NCI-H2081 (cell line): ENCODE measurements around the gene RHEB.
A peak's percentile ranks its signal among the peaks of the same experiment; 100 is the strongest.

Experiments
- DNase-seq, 2 experiments: peaks; one replicate each; lab custom pipeline; 2025; lab: John Stamatoyannopoulos, UW

The RHEB gene

DNA sequence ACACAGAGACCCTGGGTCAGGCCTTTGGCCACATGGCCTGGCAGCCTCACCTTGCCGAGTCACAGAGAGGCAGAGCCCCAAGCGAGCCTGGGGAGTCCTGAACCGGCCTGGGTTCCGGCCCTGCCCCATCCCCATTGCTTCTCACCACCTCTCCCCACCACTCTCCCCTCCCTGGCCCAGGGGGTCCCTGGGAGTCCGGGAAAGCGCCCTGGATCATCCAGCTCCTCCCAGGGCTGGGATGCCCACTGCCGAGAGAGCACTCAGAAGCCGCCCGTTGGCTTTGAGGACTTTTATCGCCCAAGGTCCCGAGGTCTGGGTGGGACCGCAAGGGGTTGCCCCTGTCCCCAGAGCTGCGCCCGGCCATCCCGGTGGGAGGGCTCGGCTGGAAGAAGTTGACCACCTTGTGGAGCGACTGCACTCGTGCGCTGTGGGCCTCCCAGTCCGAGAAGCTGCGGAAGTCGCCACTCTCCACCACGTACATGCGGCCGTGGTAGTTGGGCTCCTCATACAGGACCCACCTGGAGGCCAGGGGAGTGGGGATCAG is 87.9 kb downstream of the RHEB start:
- DNase-seq = no peak

GRCh38 chr7:151431281-151431767 is 88.4 kb downstream of the RHEB start:
- no peak for DNase-seq

- DNase-seq = no peak
Observed at GRCh38 chr7:151430391-151431205, 89.1 kb downstream of the RHEB start.

DNA sequence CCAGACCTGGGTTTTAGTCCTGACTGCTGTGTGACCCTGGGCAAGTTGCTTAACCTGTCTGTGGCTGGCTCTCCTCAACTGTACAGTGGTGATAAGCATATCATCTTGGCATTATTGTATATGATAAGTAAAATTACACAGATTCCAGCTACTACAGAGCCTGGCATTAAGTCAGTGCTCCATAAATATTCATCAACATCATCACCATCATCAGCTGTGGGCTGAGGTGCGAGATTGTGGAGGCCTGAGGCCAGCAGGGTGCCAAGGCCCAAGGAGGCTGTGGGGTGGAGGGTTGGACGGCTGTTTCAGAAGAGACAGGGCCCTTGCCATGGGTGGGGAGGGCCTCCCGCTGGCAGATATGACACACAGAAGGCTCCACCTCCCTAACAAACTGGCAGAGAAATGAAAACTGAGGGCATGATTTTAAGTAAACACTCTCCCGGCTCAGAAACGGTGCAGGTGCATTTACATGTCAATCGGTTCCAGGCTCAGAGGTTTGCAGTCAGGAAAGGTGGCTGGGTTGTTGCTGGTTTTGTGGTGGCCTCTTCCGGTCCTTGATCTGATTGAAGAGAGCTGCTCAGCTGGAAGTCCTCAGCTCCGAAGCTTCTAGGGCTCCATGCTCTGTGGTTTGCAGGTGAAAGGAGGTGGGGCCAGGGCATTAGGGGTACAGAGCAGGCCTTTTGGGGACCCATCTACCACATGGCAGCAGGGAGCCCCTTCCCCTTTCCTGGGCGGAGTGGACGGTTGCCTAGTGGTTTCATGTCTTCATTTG is 89.9 kb downstream of the RHEB start:
- DNase-seq = peak; percentile 55 to 68

DNA sequence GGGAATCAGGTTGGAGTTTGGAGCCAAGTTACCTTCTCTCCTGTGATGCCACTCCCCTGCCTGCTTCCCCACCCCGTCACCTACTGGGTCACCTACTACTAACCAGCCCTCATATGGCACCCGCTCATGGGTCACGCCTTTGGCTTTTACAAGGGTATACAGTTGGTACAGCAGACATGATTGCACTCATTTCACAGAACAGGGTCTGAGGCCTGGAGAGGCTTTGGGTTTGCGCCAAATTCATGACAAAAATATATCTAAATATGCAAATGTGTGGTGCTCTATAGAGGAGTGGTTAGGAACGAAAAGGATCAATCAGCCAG is 90.5 kb downstream of the RHEB start:
- DNase-seq = no peak

DNA sequence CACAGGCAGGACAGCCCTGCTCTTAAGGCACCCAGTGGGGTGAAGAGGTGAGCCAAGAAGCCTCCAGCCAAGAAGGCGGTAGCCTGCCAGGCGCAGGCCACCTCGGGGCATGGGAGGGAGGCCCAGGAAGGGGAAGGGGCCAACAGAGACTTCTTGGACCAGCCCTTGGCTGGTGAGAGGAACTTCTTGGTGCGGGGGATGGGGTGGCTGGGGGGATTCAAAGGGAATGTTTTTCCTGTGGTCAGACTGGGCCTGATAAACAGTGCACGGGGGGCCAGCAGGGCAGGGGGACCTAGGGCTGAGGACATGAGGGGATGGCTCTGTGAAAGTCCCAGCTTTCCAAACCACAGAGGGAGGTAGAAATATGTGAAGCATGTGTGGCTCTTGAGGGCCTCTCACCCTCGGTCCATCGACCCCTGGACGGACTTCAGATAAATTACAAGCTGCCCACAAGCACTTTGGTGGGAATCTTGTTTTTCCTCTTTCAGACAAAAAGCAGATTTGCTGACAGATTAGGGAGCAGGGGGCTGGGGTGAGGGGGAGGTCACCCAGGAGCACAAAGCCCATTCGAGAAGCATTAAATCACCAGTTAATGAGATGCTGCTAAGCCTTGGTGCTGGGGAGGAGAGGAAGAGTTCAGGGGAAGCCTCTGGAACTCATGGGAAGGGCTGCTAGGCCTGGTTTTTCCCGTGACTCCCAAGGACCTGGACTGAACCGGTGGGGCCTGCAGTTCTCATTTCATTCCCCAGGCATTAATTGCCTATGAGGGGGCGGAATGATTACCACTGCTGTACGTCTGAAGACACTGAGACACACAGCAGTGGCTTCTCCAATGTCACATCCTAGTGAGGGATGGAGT is 91.1 kb downstream of the RHEB start:
- DNase-seq = no peak

- no peak for DNase-seq
Observed at GRCh38 chr7:151427705-151428377, 91.9 kb downstream of the RHEB start.

DNA sequence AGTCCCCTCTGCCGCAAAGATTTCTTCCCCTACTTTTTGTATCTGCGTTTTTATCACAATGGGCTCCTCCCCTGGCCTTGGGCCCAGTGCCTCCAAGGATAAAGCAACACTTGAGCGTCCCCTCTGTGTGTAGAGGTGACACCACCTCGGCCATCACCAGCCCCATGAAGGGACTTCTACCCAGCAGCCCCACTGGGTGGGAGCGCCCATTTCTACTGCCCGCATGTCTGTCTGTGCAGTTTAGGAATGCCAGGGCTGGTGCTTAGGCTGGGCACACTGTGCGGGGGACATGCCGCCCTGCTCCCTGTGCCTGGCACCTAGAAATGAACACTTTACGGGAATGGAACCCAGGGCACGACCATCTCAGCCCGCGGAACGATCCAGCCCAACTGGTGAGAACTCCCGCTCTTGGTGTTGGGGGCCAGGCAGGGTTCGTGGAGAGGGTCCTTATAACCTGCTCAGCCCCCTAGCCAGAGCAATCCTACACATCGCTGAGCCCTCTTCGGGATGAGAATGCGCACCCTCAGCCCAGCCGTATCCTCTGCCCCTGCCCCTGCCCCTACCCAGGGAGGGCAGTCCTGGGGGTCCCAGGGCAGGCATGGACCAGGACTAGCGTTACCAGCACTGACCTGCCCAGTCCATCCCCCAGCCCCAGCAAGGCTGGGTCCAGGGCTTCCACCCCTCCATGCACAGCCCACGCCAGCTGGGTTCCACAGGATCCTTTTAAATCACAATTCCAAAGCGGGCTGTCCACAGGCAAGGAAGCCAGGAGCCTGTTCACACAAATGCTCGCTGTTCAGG is 92.6 kb downstream of the RHEB start:
- DNase-seq = no peak

DNA sequence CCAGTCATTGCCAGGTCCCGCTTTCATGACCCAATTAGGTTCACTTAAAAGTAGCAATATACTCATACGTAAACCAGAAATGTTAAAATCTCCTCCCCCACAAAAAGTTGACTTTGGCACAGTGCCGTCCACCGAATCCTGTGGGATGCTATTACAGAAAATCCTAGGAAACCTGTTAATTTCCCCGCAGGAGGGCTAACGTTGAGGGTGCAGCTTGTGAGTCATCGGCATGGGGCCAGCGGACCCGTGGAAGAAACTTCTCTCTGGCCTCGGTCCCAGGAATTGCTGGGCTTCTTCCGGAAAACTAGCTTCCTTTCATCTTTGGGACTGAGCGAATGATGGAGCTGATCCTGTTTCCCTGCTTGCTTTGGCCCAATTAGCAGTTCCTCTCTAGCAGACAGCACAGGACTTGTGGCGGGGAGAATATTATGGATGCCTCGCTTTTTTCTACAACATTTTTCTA is 93.2 kb downstream of the RHEB start:
- DNase-seq = peak in 1 of 2 experiments; percentile 23

DNA sequence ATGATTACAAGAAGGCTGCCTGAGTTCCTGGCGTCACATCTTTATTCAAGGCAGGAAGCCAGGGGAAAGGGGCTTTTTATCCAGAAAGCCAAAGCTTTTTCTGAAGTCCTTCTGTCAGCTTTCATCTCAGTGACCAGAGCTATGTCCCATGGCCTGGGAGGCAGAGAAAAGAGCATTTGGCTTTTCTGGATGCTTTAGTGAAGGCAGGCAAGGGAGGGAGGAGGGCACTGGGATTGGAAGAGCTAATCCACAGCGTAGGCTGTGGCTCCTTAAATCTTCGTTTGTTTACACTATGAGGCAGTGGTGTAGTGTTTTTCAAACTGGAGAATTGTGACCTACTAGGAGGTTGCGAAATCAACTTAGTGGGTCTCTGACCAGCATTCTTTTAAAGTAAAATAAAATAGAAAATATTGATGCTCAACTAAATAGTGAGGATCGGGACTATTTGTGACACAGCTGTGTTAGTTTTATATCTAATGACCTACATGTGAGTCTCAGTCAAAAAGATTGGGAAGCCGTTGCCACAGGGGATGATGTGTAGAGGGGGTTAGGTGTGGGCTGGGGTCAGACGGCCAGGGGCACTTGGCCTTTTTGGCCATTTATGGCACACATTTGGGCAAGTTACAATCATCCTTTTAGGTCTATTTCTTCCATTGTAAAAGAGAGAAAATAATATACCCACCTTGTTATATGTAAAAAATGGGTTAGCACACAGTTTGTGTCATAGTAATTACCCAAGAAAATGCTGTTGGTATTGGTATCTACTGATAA is 93.8 kb downstream of the RHEB start:
- no peak for DNase-seq

DNA sequence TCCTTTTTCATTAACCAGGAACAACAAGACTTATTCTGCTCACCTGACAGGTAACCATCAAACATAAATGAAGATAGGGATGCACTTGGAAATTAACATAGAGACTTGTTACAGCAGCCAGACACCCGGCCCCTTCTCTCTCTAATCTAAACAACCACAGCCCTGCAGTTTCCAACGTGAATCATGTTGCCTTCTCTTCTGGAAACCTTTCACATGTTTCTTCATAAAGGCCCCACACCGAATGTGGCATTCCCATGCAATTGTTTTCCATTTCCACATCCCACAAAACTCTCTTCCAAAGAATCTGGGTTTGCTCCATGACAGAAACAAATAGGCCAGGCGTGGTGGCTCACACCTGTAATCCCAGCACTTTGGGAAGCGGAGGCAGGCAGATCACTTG is 94.9 kb downstream of the RHEB start:
- no peak for DNase-seq

- DNase-seq = no peak
Observed at GRCh38 chr7:151423936-151424335, 95.8 kb downstream of the RHEB start.

DNA sequence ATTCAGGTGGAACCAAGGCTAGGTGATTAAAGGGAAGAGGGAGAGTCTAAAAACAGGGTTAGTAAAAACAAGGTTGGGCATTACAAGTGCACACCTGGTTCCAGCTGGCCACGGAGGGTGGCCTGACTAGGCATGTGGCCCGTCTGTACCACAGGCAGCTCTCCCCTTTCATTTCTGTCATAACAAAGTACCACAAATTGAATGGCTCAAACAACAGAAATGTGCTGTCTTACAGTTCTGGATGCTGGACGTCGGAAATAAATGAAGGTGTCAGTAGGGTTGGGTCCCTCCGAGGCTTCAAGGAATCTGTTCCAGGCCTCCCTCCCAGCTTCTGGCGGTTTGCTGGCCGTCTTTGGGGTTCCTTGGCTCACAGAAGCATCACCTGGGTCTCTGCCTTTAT is 96.5 kb downstream of the RHEB start:
- DNase-seq = no peak

DNA sequence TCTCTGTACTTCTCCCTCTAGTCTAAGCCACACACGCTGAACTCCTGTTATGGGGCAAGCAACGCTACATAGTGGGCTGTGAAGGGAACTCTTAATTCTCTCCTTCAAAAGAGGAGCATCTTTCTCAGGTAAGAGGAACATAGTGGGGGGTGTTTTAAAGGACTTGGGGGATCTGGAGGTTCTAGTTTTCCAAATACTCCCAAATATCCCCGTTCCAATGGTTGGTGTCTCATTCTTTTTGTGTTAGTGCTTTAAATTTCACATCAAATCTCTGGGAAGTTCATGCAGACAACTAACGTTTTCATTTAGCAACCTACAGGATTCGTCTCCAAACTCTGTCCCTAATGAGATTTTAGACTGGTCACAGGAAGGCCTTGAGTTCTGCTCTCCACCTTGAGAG is 97.5 kb downstream of the RHEB start:
- no peak for DNase-seq

DNA sequence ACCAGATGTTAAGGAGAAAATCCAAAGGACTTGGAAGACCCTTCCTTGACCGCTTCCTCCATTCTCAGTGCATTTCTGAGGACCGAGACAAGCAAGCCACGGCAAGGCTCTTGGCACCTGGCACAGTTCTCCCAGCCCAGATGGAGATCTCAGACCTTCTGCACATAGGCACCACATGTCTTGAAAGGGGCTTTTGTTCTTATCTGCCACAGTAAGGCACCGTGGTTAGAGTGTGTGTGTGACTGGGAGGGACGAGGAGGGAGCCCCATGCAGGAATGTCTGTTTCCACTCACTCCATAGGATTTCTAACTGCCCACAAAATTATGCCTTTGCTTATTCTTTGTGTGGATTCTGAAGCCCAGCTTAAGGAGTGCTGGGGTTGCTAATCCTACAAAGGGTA is 99.6 kb downstream of the RHEB start:
- no peak for DNase-seq

- DNase-seq = no peak
Observed at GRCh38 chr7:151416941-151417315, 102.8 kb downstream of the RHEB start.

- no peak for DNase-seq
Observed at GRCh38 chr7:151416112-151416940, 103.4 kb downstream of the RHEB start.
